Measurements from ENCODE around the gene NRP1.

NRP1 gene

DNA sequence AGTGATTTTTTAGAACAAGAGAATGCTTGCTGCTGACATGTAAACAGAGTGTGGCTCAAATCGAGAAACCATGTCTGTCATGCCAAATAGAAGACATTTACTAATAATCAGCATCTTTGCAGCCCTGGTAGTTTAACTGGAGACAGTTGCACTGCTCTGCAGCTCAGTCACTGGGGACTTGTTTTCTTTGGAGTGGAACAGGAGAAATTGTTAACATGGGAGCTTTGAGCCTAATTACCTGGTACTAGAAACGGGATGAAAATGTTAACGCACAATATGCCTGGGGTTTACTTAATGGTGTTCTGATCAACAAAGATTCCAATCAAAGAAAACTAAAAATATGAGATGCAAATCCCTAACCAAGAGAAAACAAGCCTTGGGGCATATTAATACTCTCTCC lies 153.5 kb downstream of the NRP1 start:
- no peak for DNase-seq (ENCODE audit: extremely low spot score)
- CTCF ChIA-PET, result interaction anchor here (1.8 kb wide), 1 partner anchor 12 kb away, joined by 6 read pairs; no protein-coding TSS in a partner anchor
- TF ChIP-seq, protein P1, sequence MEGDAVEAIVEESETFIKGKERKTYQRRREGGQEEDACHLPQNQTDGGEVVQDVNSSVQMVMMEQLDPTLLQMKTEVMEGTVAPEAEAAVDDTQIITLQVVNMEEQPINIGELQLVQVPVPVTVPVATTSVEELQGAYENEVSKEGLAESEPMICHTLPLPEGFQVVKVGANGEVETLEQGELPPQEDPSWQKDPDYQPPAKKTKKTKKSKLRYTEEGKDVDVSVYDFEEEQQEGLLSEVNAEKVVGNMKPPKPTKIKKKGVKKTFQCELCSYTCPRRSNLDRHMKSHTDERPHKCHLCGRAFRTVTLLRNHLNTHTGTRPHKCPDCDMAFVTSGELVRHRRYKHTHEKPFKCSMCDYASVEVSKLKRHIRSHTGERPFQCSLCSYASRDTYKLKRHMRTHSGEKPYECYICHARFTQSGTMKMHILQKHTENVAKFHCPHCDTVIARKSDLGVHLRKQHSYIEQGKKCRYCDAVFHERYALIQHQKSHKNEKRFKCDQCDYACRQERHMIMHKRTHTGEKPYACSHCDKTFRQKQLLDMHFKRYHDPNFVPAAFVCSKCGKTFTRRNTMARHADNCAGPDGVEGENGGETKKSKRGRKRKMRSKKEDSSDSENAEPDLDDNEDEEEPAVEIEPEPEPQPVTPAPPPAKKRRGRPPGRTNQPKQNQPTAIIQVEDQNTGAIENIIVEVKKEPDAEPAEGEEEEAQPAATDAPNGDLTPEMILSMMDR (IDR thresholded peaks at IDR 0.05; ENCODE audit: control extremely low read depth, extremely low read depth, low read depth, missing control alignments), result no peak
- POLR2A ChIA-PET, result no interaction called here

DNA sequence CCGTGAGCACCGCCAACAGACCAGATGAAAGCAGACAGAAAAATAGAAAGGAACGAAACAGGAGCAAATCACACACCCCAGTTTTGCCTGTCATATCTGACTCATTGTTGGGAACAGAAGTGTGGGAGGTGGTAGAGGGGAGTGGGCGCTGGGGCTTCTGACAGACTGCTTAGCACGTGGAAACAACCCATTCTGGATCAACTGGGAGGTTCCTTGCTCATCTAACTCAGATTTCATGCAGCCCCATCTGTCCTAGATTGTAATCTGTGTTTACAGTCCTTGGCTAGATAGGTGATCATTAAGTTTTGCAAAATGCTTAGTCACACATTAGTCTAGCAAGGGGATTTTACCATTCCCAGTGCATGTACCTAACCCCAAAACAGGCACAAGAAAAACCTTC lies 154.1 kb downstream of the NRP1 start:
- no peak for DNase-seq (ENCODE audit: extremely low spot score)
- CTCF ChIA-PET, result interaction anchor here (1.8 kb wide), 1 partner anchor 13 kb away, joined by 6 read pairs; no protein-coding TSS in a partner anchor
- TF ChIP-seq, protein P1 (IDR thresholded peaks at IDR 0.05; ENCODE audit: control extremely low read depth, extremely low read depth, low read depth, missing control alignments), result no peak
- POLR2A ChIA-PET, result no interaction called here

DNA sequence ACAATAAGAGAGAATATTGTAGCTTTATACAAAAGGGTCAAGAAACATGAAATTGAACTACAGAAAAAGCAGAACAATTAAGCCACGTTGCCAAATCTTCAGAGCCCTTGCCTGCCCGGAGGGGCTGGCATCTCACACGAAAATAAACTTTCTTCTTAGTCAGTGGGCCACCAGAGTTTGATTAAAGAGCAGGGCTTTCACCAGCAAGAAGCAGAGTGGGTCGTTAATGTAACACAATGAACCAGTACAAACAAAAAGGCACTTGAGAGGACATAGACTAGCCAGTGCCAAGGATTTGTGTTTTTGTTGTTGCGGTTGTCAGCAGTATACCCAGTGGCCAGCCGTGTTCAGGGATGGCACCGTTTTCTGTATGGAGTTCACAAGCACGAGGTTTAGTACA lies 155.4 kb downstream of the NRP1 start:
- no peak for DNase-seq (ENCODE audit: extremely low spot score)
- TF ChIP-seq, protein P1 (IDR thresholded peaks at IDR 0.05; ENCODE audit: control extremely low read depth, extremely low read depth, low read depth, missing control alignments), result no peak
- CTCF ChIA-PET, result interaction anchor here (1.3 kb wide), 1 partner anchor 14 kb away, joined by 3 read pairs; no protein-coding TSS in a partner anchor
- POLR2A ChIA-PET, result no interaction called here

DNA sequence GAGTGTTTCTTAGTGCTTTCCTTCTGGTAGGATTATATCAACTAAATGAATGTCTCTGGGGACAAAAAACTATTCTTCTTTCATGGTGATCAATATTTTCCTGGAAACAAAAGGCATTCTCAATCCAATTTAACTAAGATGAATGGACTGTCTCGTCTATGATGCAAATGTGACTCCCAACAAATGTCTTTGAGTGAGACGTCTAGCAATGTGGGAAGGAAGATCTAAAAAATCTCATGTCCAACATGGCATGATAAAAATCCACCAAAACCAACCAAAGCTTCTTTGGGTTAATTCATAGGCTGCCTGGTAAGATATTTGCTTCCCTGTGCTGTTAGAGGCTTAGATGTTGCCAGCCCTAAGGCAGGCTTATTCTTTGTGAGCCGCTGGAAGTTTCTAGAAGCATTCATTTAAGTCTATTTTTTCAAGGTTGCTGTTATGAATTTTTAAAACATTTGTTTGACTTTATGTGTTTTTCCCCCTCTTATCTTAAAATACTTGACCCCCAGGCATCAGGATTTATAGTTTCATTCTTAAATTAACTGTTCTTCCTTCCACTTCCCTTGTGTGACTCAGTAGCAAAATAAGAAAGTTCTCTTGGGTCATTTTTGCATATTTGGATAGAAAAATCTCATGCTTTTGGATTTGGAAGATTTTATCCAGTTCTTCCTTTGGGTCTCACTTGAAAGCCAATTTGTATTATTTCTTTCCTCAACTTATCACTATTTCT lies 156.3 kb downstream of the NRP1 start:
- ChIA-PET CTCF (no interaction called here), POLR2A (no interaction called here)
- no peak for DNase-seq (ENCODE audit: extremely low spot score)
- TF ChIP-seq, protein P1 (IDR thresholded peaks at IDR 0.05; ENCODE audit: control extremely low read depth, extremely low read depth, low read depth, missing control alignments), result no peak

DNA sequence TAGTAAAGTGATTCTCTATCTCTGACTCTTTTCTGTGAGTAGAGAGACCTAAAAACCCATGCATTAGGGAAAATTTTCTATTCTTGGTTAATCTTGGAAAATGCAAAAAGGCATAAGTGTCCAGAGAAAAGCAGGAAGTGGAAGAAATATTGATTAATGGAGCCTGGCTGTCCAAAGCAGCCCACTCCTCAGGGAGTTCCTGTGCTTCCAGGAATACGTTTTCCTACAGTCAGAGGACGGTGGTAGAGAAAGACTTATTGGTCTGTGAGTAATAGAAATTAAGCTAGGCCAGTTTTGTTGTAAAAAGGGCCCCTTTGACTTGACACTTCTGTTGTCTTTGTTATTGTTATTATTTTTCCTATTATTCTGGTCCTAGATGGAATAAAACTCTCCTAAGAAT lies 157.8 kb downstream of the NRP1 start:
- ChIA-PET CTCF (no interaction called here), POLR2A (no interaction called here)
- TF ChIP-seq, protein P1 (IDR thresholded peaks at IDR 0.05; ENCODE audit: control extremely low read depth, extremely low read depth, low read depth, missing control alignments), result no peak
- no peak for DNase-seq (ENCODE audit: extremely low spot score)

DNA sequence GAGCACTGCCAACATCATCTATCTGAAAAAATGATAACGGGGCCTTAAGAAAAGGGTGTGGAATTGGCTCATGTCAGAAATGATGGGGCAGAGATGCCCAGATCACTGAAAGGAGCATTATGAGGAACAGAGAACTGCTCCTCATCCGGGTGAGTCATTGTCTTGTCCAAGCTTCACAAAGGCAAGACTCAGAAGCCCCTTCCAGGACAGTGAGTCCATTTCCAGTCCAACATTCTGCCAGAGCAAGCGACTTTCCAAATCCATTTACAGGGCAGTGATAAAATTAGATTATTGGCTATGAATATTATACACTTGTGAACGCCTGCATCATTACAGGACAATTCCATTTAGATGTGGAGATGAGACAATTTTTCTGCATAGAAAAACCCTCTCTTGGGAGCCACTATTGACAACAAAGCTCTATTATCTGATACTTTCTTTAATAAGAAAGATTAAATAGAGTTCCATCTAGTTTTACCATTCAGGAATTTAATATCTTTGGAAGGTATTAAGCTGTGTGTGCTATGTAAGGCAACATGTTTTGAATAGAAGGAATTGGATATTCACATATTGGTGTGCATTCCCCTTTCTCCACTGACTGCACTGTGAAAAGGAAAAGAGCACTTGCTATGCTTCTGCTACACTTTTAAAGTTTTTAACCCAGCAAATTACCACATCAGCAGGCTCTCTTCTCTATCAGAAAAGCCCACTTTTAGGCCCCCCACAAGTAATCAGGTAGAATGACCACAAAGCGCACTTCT lies 159.6 kb downstream of the NRP1 start:
- TF ChIP-seq, protein P1 (IDR thresholded peaks at IDR 0.05; ENCODE audit: control extremely low read depth, extremely low read depth, low read depth, missing control alignments), result no peak

More for the DNA sequence above, 159.6 kb downstream of the NRP1 start:
- DNase-seq (ENCODE audit: extremely low spot score), result no peak
- POLR2A ChIA-PET, result no interaction called here
- CTCF ChIA-PET, result no interaction called here

Data from GM10248 (cell line).